Astrocyte (in vitro differentiated cells and primary cell): ENCODE measurements around the gene PPP1R8. TPM values are rescaled to one million over a fixed set of nuclear protein-coding genes. Genes with fewer than 3 reads are reported as not detected.

Experiments used
- DNase-seq: peaks from one replicate; pipeline ENCODE4 v3.0.0-alpha.2; 2010; ENCODE audit warnings: low read depth
- FAIRE-seq: peaks from 2 replicates; lab custom pipeline; 2011; peaks lifted over from hg19 to GRCh38; lab: Jason Lieb, UNC
- H2AFZ ChIP-seq: 2 replicates; pipeline ENCODE4 v1.6.0; 2012; ENCODE audit warnings: low read depth, low read length, inconsistent platforms
- H3K27ac ChIP-seq: 2 replicates; pipeline ENCODE4 v1.5.1; 2011; ENCODE audit warnings: low read depth, low read length, inconsistent platforms
- H3K27me3 ChIP-seq: 2 replicates; pipeline ENCODE4 v1.6.0; 2011; ENCODE audit warnings: low read length, inconsistent platforms; ENCODE audit not compliant: insufficient read depth
- H3K36me3 ChIP-seq: 2 replicates; pipeline ENCODE4 v1.5.1; 2011; ENCODE audit warnings: low read length, inconsistent platforms; ENCODE audit not compliant: insufficient read depth
- H3K4me1 ChIP-seq: 2 replicates; pipeline ENCODE4 v1.5.1; 2011; ENCODE audit warnings: low read length, inconsistent platforms; ENCODE audit not compliant: insufficient read depth
- H3K4me2 ChIP-seq: 2 replicates; pipeline ENCODE4 v1.6.0; 2012; ENCODE audit warnings: low read length, inconsistent platforms
- H3K4me3 ChIP-seq: 2 replicates; pipeline ENCODE4 v1.5.1; 2011; ENCODE audit warnings: low read depth, mild to moderate bottlenecking, low read length, inconsistent platforms; ENCODE audit not compliant: insufficient read depth
- H3K79me2 ChIP-seq: 2 replicates; pipeline ENCODE4 v1.6.0; 2012; ENCODE audit warnings: mild to moderate bottlenecking, low read length, inconsistent platforms; ENCODE audit not compliant: insufficient read depth
- H3K9ac ChIP-seq: 2 replicates; pipeline ENCODE4 v1.6.0; 2012; ENCODE audit warnings: mild to moderate bottlenecking, low read length, inconsistent platforms
- H3K9me3 ChIP-seq: 2 replicates; pipeline ENCODE4 v1.5.1; 2012; ENCODE audit warnings: low read depth, mild to moderate bottlenecking, low read length, inconsistent platforms; ENCODE audit not compliant: insufficient read depth
- H4K20me1 ChIP-seq: 2 replicates; pipeline ENCODE4 v1.6.0; 2012; ENCODE audit warnings: low read length, inconsistent platforms; ENCODE audit not compliant: insufficient read depth
- H3K27ac Mint-ChIP-seq: one replicate; pipeline ENCODE4 v1.8.0; 2021; ENCODE audit warnings: mild to moderate bottlenecking, mixed read lengths; ENCODE audit not compliant: unreplicated experiment
- H3K27me3 Mint-ChIP-seq: one replicate; pipeline ENCODE4 v1.8.0; 2021; ENCODE audit warnings: low read depth, mixed read lengths; ENCODE audit not compliant: unreplicated experiment
- H3K36me3 Mint-ChIP-seq: one replicate; pipeline ENCODE4 v1.8.0; 2021; ENCODE audit warnings: low read depth, mixed read lengths; ENCODE audit not compliant: unreplicated experiment
- H3K4me1 Mint-ChIP-seq: one replicate; pipeline ENCODE4 v1.8.0; 2021; ENCODE audit warnings: low read depth, mixed read lengths; ENCODE audit not compliant: unreplicated experiment
- H3K4me3 Mint-ChIP-seq: one replicate; pipeline ENCODE4 v1.8.0; 2021; ENCODE audit warnings: mild to moderate bottlenecking, moderate library complexity, mixed read lengths; ENCODE audit not compliant: unreplicated experiment
- H3K9me3 Mint-ChIP-seq: one replicate; pipeline ENCODE4 v1.8.0; 2021; ENCODE audit warnings: mild to moderate bottlenecking, mixed read lengths; ENCODE audit not compliant: unreplicated experiment
- CTCF ChIP-seq: IDR thresholded peaks from 2 replicates; pipeline ENCODE4 v1.5.1; 2011; ENCODE audit warnings: low read depth, mild to moderate bottlenecking, inconsistent platforms, low read length, moderate library complexity; ENCODE audit not compliant: insufficient read depth
- EZH2 ChIP-seq: IDR thresholded peaks from 2 replicates; pipeline ENCODE4 v1.6.1; 2012; ENCODE audit warnings: mild to moderate bottlenecking, low read length, inconsistent platforms; ENCODE audit not compliant: insufficient read depth
- total RNA-seq: library from RNA; stranded (reverse); gene quantifications from 2 replicates; pipeline ENCODE4 v1.2.1, GENCODE V29; 2021

PPP1R8 gene
- total RNA-seq, 1 donor from 2014 or later = 35.6 TPM

- Histone ChIP-seq H3K4me2 (no peak overlapping the region), H3K27me3 (no peaks in the 10 kb centered on the region), H3K9ac (no peak overlapping the region), H4K20me1 (no peaks in the 10 kb centered on the region), H2AFZ (no peak overlapping the region), H3K4me3 (no peak overlapping the region), H3K36me3 (peaks cover 12% of the 10 kb centered on the region), H3K4me1 (no peaks in the 10 kb centered on the region), H3K9me3 (no peaks in the 10 kb centered on the region), H3K27ac (no peak overlapping the region), H3K79me2 (no peaks in the 10 kb centered on the region)
- no peak overlapping the region for H3K27ac Mint-ChIP-seq
- H3K36me3 Mint-ChIP-seq = peaks cover 15% of the 10 kb centered on the region
- no peaks in the 10 kb centered on the region for H3K27me3 Mint-ChIP-seq
- peaks cover 2% of the 10 kb centered on the region for H3K4me1 Mint-ChIP-seq
- no peak overlapping the region for H3K4me3 Mint-ChIP-seq
- no peak for DNase-seq
- H3K9me3 Mint-ChIP-seq = no peaks in the 10 kb centered on the region
- TF ChIP-seq EZH2 (no peak), CTCF (no peak)
- FAIRE-seq = no peak
These were observed 18.7 kb upstream of the PPP1R8 start for GRCh38 chr1:27811741-27812500.

- TF ChIP-seq EZH2 (no peak), CTCF (no peak)
- Mint-ChIP-seq H3K4me3 (no peak overlapping the region), H3K27me3 (no peaks in the 10 kb centered on the region), H3K27ac (peak overlapping the region; percentile 66), H3K9me3 (no peaks in the 10 kb centered on the region), H3K36me3 (peaks cover 16% of the 10 kb centered on the region), H3K4me1 (peaks cover 9% of the 10 kb centered on the region)
- no peaks in the 10 kb centered on the region for H4K20me1 ChIP-seq
- H3K36me3 ChIP-seq = peaks cover 32% of the 10 kb centered on the region
- H3K4me2 ChIP-seq = peak overlapping the region; percentile 38
- H3K9me3 ChIP-seq = no peaks in the 10 kb centered on the region
- no peaks in the 10 kb centered on the region for H3K79me2 ChIP-seq
- DNase-seq = peak; percentile 20
- peak; percentile 45 for FAIRE-seq
- H3K4me1 ChIP-seq = no peaks in the 10 kb centered on the region
- H2AFZ ChIP-seq = no peak overlapping the region
- no peak overlapping the region for H3K4me3 ChIP-seq
- H3K27me3 ChIP-seq = no peaks in the 10 kb centered on the region
- H3K9ac ChIP-seq = no peak overlapping the region
- no peak overlapping the region for H3K27ac ChIP-seq
These were observed 13.5 kb upstream of the PPP1R8 start for GRCh38 chr1:27816921-27817630.
